HUES64 (cell line): ENCODE data around the gene DLD.

Experiments
- H3K27ac ChIP-seq: 2 replicates; pipeline ENCODE4 v1.7.0; 2013; ENCODE audit warnings: low read depth, low read length, inconsistent platforms
- H3K27me3 ChIP-seq: 2 replicates; pipeline ENCODE4 v1.6.1; 2013; ENCODE audit warnings: mild to moderate bottlenecking, low read length; ENCODE audit not compliant: insufficient read depth
- H3K36me3 ChIP-seq: 2 replicates; pipeline ENCODE4 v1.6.1; 2013; ENCODE audit warnings: mild to moderate bottlenecking, low read length; ENCODE audit not compliant: insufficient read depth
- H3K4me1 ChIP-seq: 2 replicates; pipeline ENCODE4 v1.6.1; 2013; ENCODE audit warnings: mild to moderate bottlenecking, low read length, moderate library complexity; ENCODE audit not compliant: insufficient read depth
- H3K4me3 ChIP-seq: 2 replicates; pipeline ENCODE4 v1.5.1; 2013; ENCODE audit warnings: mild to moderate bottlenecking, low read length, moderate library complexity
- H3K9ac ChIP-seq: 2 replicates; pipeline ENCODE4 v1.6.1; 2013; ENCODE audit warnings: mild to moderate bottlenecking, low read depth, low read length
- H3K9me3 ChIP-seq: 2 replicates; pipeline ENCODE4 v1.6.1; 2013; ENCODE audit warnings: low read depth, low read length; ENCODE audit not compliant: insufficient read depth
- WGBS: fragments of 150-250, 120-280 bp; methylation state at CpG from one replicate; pipeline ENCODE4 v1.1.7; 2013; ENCODE audit warnings: missing lambda C conversion rate; 5-methylcytosine and 5-hydroxymethylcytosine counted together

The DLD gene

DNA sequence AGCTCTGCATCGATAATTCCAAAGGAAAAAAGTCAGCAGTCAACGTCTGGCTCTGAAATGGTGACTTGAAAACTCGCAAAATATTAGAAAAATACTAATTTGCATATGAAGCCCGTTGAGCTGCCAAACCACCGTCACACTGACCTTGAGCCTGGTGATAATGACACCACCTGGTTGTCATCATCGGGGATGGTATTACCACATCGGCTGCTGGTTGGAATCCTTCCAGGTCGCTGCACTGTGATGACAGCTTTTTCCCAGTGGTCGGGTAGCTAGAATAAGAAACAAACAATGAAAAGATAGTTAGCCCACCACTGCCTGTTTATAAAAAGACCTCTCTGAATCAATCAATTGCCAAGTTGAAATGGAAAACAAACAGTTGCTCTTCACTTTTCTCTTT, 70.4 kb downstream of the DLD start:
- Histone ChIP-seq H3K36me3 (peaks cover 85% of the 10 kb centered on the region), H3K9me3 (no peaks in the 10 kb centered on the region), H3K27me3 (no peaks in the 10 kb centered on the region), H3K4me3 (no peak overlapping the region), H3K4me1 (peaks cover 7% of the 10 kb centered on the region), H3K27ac (no peak overlapping the region), H3K9ac (no peak overlapping the region)
- WGBS, result 97% methylated on average over 9 of the region's 9 CpGs

DNA sequence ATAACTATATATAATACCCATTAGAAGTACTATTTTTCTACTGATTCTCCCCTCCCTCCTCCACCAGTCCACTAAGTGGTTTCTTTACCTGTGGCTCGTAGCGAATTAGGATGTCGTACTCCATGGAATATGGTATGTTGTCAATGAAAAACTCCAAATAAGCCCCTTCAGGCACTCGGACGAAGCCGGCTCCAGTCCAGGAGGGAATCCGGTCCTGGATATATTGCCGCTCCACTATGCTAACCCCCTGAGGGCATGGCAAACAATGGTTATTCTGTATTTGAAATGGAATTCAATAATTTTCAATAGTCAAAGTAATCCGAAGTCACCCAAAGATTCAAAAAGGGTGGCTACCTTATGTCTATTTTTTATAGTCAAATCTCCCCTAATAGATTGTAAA, 71.8 kb downstream of the DLD start:
- Histone ChIP-seq H3K9ac (no peak overlapping the region), H3K27ac (no peak overlapping the region), H3K9me3 (no peaks in the 10 kb centered on the region), H3K27me3 (no peaks in the 10 kb centered on the region), H3K4me1 (peaks cover 18% of the 10 kb centered on the region), H3K4me3 (no peak overlapping the region), H3K36me3 (peaks cover 74% of the 10 kb centered on the region)
- 96% methylated on average over 8 of the region's 9 CpGs for WGBS

DNA sequence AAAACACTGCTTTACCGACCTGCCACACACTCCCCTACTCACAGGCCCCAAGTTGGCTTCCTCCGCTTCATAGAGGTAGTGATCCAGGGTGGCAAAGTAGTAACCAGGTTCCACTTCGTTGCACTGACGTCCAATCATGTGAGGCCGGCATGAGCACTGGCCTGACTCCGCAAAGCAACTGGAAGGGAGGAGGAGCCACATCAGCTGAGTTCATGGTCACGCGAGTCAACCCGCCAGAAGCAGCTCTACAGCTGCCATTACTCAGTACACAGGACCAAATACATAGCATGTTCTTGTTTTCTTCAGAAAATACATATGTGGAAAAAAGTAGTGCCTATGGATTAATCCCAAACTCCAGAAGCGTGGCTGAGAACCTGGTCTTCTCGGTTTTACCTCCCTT, 73.5 kb downstream of the DLD start:
- Histone ChIP-seq H3K36me3 (peaks cover 69% of the 10 kb centered on the region), H3K4me3 (no peak overlapping the region), H3K27me3 (no peaks in the 10 kb centered on the region), H3K9ac (no peak overlapping the region), H3K27ac (no peak overlapping the region), H3K4me1 (peaks cover 18% of the 10 kb centered on the region), H3K9me3 (no peaks in the 10 kb centered on the region)
- WGBS, result 94% methylated on average over 11 of the region's 11 CpGs

DNA sequence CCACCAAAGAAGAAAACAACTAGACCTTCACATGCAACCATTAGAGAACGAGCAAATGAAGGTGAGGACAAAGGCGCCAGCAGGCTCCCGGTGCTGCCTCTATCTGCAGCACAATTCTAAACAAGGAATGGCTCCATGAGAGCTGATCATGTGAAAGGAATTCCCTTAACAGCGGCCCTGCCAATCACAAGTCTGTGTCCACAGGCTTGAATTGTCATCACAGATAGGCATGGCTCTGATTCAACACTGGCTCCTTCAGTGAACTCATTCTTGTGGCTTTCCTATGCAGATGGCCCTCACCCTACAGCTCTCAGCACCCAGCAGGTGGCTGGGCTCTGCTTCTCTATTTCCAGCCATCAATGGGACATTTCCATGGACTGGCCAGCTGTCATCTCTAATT, 75.7 kb downstream of the DLD start:
- H3K9me3 ChIP-seq, result no peaks in the 10 kb centered on the region
- no peak overlapping the region for H3K9ac ChIP-seq
- H3K4me1 ChIP-seq, result peaks cover 13% of the 10 kb centered on the region; the same call in 1 of the 2 replicates
- H3K36me3 ChIP-seq, result peaks cover 68% of the 10 kb centered on the region
- WGBS, result 38% methylated on average over 4 of the region's 4 CpGs
- peak overlapping the region; percentile 82; the same call in 1 of the 2 replicates for H3K27ac ChIP-seq
- H3K27me3 ChIP-seq, result no peaks in the 10 kb centered on the region
- no peak overlapping the region for H3K4me3 ChIP-seq

DNA sequence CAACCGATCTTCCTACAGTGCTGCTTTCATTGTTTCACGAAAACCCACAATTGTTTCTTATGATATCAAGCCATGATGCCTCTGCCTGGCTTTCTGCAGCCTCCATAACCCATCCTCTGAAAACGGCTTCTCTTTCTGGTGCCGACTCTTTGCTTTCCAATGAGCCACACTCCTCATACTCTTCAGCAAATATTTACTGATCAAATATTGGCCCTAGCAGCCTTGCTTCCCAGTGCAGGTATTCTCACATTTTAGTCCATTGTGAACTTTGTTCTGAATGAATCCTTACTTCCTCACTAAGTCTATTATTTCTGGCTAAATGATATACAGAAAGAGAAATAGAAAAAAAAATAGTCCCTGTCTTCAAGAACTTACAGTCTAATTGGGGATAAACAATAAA, 76.4 kb downstream of the DLD start:
- H3K27me3 ChIP-seq, result no peaks in the 10 kb centered on the region
- H3K9ac ChIP-seq, result no peak overlapping the region
- peaks cover 69% of the 10 kb centered on the region for H3K36me3 ChIP-seq
- 88% methylated on average over 4 of the region's 4 CpGs for WGBS
- H3K4me3 ChIP-seq, result no peak overlapping the region
- peaks cover 13% of the 10 kb centered on the region; the same call in 1 of the 2 replicates for H3K4me1 ChIP-seq
- H3K27ac ChIP-seq, result peak overlapping the region; percentile 11; the same call in 1 of the 2 replicates
- H3K9me3 ChIP-seq, result no peaks in the 10 kb centered on the region

DNA sequence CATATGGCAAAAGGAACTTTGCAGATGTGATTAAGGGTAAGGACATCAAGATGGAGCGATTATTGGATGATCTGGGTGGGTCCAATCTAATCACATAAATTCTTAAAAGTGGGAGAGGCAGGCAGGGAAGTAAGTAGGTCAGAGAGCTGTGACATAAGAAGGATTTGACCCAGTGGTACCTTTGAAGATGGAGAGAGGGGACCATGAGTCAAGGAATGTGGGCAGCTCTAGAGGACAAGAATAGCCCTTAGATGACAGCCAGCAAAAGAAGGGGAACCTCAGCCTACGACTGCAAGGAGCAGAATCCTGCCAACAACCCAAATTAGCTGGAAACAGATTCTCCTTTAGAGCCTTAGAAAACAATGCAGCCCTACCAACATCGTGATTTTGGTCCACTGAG, 77.5 kb downstream of the DLD start:
- H3K36me3 ChIP-seq, result peaks cover 70% of the 10 kb centered on the region
- WGBS, result 89% methylated on average over 3 of the region's 3 CpGs
- no peaks in the 10 kb centered on the region for H3K27me3 ChIP-seq
- H3K27ac ChIP-seq, result no peak overlapping the region
- no peak overlapping the region for H3K4me3 ChIP-seq
- H3K9ac ChIP-seq, result no peak overlapping the region
- peaks cover 13% of the 10 kb centered on the region; the same call in 1 of the 2 replicates for H3K4me1 ChIP-seq
- H3K9me3 ChIP-seq, result no peaks in the 10 kb centered on the region

DNA sequence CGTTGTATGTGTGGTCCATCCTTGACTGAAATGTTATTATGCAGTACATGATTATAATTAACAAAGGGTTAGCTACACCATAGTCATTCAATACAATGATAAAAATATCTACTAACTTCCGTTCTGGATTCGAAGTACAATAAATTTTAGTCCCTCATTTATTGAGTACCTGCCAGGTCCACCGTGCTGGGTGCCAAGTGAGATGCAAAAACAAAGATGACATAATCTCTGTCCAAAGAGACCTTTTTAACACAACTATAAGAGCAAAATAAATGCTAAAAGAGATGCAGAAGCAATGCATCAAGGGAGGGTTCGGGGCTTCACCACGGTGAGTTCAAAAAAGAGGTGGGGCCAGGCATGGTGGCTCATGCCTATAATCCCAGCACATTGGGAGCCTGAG, 78.9 kb downstream of the DLD start:
- no peak overlapping the region for H3K27ac ChIP-seq
- no peak overlapping the region for H3K9ac ChIP-seq
- no peaks in the 10 kb centered on the region for H3K9me3 ChIP-seq
- no peaks in the 10 kb centered on the region for H3K27me3 ChIP-seq
- H3K36me3 ChIP-seq, result peaks cover 69% of the 10 kb centered on the region
- H3K4me1 ChIP-seq, result peaks cover 13% of the 10 kb centered on the region; the same call in 1 of the 2 replicates
- no peak overlapping the region for H3K4me3 ChIP-seq
- WGBS, result 97% methylated on average over 6 of the region's 6 CpGs
